ENCODE data around the gene TRABD. TPM values are rescaled to one million over a fixed set of nuclear protein-coding genes. Genes with fewer than 3 reads are reported as not detected.
A peak's percentile ranks its signal among the peaks of the same experiment; 100 is the strongest.

Gene TRABD
- total RNA-seq, 1 donor from 2014 or later = 35.7 TPM

- Histone ChIP-seq H3K9ac (ENCODE audit: low read length) (no peak overlapping the region), H3K27me3 (ENCODE audit: insufficient read depth, low read length) (no peaks in the 10 kb centered on the region), H3K79me2 (ENCODE audit: insufficient read depth, low read length) (no peaks in the 10 kb centered on the region), H3K4me2 (ENCODE audit: low read length) (no peak overlapping the region), H4K20me1 (ENCODE audit: insufficient read depth, low read length) (peaks cover 2% of the 10 kb centered on the region), H3K4me3 (ENCODE audit: insufficient read depth, low read depth, low read length) (no peak overlapping the region), H3K9me3 (ENCODE audit: insufficient read depth, low read depth, low read length) (no peaks in the 10 kb centered on the region), H3K36me3 (ENCODE audit: insufficient read depth, low read length) (no peaks in the 10 kb centered on the region), H3K27ac (ENCODE audit: low read depth, low read length) (no peak overlapping the region), H3K4me1 (ENCODE audit: insufficient read depth, low read length) (peaks cover 8% of the 10 kb centered on the region), H2AFZ (ENCODE audit: low read depth, low read length) (peak overlapping the region; percentile 47)
- no peaks in the 10 kb centered on the region for H3K36me3 Mint-ChIP-seq (ENCODE audit: low read depth, unreplicated experiment)
- H3K27ac Mint-ChIP-seq (ENCODE audit: unreplicated experiment) = peak overlapping the region; percentile 18
- H3K4me3 Mint-ChIP-seq (ENCODE audit: unreplicated experiment) = no peak overlapping the region
- DNase-seq (ENCODE audit: low read depth) (peak; percentile 20), FAIRE-seq (no peak)
- TF ChIP-seq EZH2 (IDR thresholded peaks at IDR 0.05; ENCODE audit: insufficient read depth, low read length) = no peak
- TF ChIP-seq CTCF (IDR thresholded peaks at IDR 0.05; ENCODE audit: insufficient read depth, low read depth, low read length) = peak; percentile 49
- peaks cover 18% of the 10 kb centered on the region for H3K27me3 Mint-ChIP-seq (ENCODE audit: low read depth, unreplicated experiment)
- no peaks in the 10 kb centered on the region for H3K9me3 Mint-ChIP-seq (ENCODE audit: unreplicated experiment)
- H3K4me1 Mint-ChIP-seq (ENCODE audit: low read depth, unreplicated experiment) = peaks cover 9% of the 10 kb centered on the region
Measured at GRCh38 chr22:50148991-50149721, 36.6 kb upstream of the TRABD start.

GRCh38 chr22:50150161-50151129, 35.3 kb upstream of the TRABD start:
- H3K4me1 Mint-ChIP-seq (ENCODE audit: low read depth, unreplicated experiment) = peaks cover 9% of the 10 kb centered on the region
- TF ChIP-seq EZH2 (IDR thresholded peaks at IDR 0.05; ENCODE audit: insufficient read depth, low read length) (no peak), CTCF (IDR thresholded peaks at IDR 0.05; ENCODE audit: insufficient read depth, low read depth, low read length) (no peak)
- H3K27ac Mint-ChIP-seq (ENCODE audit: unreplicated experiment) = no peak overlapping the region
- Histone ChIP-seq H3K27me3 (ENCODE audit: insufficient read depth, low read length) (no peaks in the 10 kb centered on the region), H3K4me1 (ENCODE audit: insufficient read depth, low read length) (peaks cover 8% of the 10 kb centered on the region), H3K4me2 (ENCODE audit: low read length) (no peak overlapping the region), H3K27ac (ENCODE audit: low read depth, low read length) (no peak overlapping the region), H4K20me1 (ENCODE audit: insufficient read depth, low read length) (peaks cover 2% of the 10 kb centered on the region), H3K9me3 (ENCODE audit: insufficient read depth, low read depth, low read length) (no peaks in the 10 kb centered on the region), H3K4me3 (ENCODE audit: insufficient read depth, low read depth, low read length) (no peak overlapping the region), H3K36me3 (ENCODE audit: insufficient read depth, low read length) (no peaks in the 10 kb centered on the region), H3K9ac (ENCODE audit: low read length) (no peak overlapping the region), H3K79me2 (ENCODE audit: insufficient read depth, low read length) (no peaks in the 10 kb centered on the region), H2AFZ (ENCODE audit: low read depth, low read length) (no peak overlapping the region)
- H3K4me3 Mint-ChIP-seq (ENCODE audit: unreplicated experiment) = no peak overlapping the region
- no peak for FAIRE-seq
- H3K9me3 Mint-ChIP-seq (ENCODE audit: unreplicated experiment) = no peaks in the 10 kb centered on the region
- DNase-seq (ENCODE audit: low read depth) = peak; percentile 10
- H3K36me3 Mint-ChIP-seq (ENCODE audit: low read depth, unreplicated experiment) = no peaks in the 10 kb centered on the region
- H3K27me3 Mint-ChIP-seq (ENCODE audit: low read depth, unreplicated experiment) = peaks cover 17% of the 10 kb centered on the region
